ENCODE measurements around the gene TTLL1. TPM values are rescaled to one million over a fixed set of nuclear protein-coding genes. Genes with fewer than 3 reads are reported as not detected.

The TTLL1 gene
- polyA plus RNA-seq, 3 donors: 4.7 to 6.0 (median 5.6) TPM

- DNase-seq: no peak
- Histone ChIP-seq H3K27ac (ENCODE audit: low read depth in 1 of 2, low read length in 2 of 2) (no peak overlapping the region), H3K9ac (ENCODE audit: insufficient read depth, low read length, poor library complexity, severe bottlenecking) (no peak overlapping the region), H3K4me3 (replicated peaks in 1 of 3; ENCODE audit: low read depth in 2 of 3, low read length in 3 of 3) (no peak overlapping the region), H3K4me2 (replicated peaks; ENCODE audit: extremely low read depth, low read length, poor library complexity, severe bottlenecking) (no peak overlapping the region), H3K36me3 (replicated peaks in 1 of 2; ENCODE audit: control insufficient read depth in 1 of 2, insufficient read depth in 2 of 2, low read length in 2 of 2) (no peaks in the 10 kb centered on the region), H3K9me3 (replicated peaks in 1 of 2; ENCODE audit: control insufficient read depth in 1 of 2, insufficient read depth in 1 of 2, low read length in 2 of 2) (peaks cover 9 to 17% of the 10 kb centered on the region in 2 donors), H3K79me2 (ENCODE audit: insufficient read depth, low read length) (no peaks in the 10 kb centered on the region), H3K4me1 (ENCODE audit: control insufficient read depth in 1 of 2, insufficient read depth in 2 of 2, low read length in 2 of 2) (peaks cover 20 to 22% of the 10 kb centered on the region in 2 donors), H2AFZ (ENCODE audit: insufficient read depth, low read depth, low read length, poor library complexity, severe bottlenecking) (no peak overlapping the region), H4K20me1 (ENCODE audit: insufficient read depth, low read length) (no peaks in the 10 kb centered on the region), H3K27me3 (ENCODE audit: control insufficient read depth in 2 of 2, insufficient read depth in 2 of 2, low read length in 2 of 2) (no peaks in the 10 kb centered on the region)
- intact Hi-C loops (cut with micrococcal nuclease): no loop called here
- peaks cover 13 to 21% (median 17%) of the 10 kb centered on the region in 7 donors for H3K9me3 Mint-ChIP-seq
- H3K36me3 Mint-ChIP-seq: no peaks in the 10 kb centered on the region
- no peak for TF ChIP-seq CTCF (IDR thresholded peaks at IDR 0.05)
- no peak overlapping the region for H3K27ac Mint-ChIP-seq
- H3K27me3 Mint-ChIP-seq (ENCODE audit: low read depth in 3 of 3): peaks cover 0 to 2% (median 1%) of the 10 kb centered on the region in 3 donors
- H3K4me3 Mint-ChIP-seq: no peak overlapping the region
- WGBS (ENCODE audit: insufficient coverage): 100% methylated on average over 4 of the region's 8 CpGs
- peaks cover 23% of the 10 kb centered on the region for H3K4me1 Mint-ChIP-seq
These were observed 7.2 kb upstream of the TTLL1 start for GRCh38 chr22:43096420-43096819.

- no peak overlapping the region for H3K4me2 ChIP-seq (replicated peaks; ENCODE audit: extremely low read depth, low read length, poor library complexity, severe bottlenecking)
- intact Hi-C loops (cut with micrococcal nuclease): no loop called here
These were observed 5.4 kb upstream of the TTLL1 start for GRCh38 chr22:43094551-43094950.

More at GRCh38 chr22:43094551-43094950, 5.4 kb upstream of the TTLL1 start:
- Mint-ChIP-seq H3K27ac (peak overlapping the region in 6 of 7 donors; percentile 43 to 92 (median 69)), H3K27me3 (ENCODE audit: low read depth in 3 of 3) (peaks cover 1 to 2% (median 2%) of the 10 kb centered on the region in 3 donors), H3K9me3 (peaks cover 13 to 21% (median 17%) of the 10 kb centered on the region in 7 donors), H3K4me3 (no peak overlapping the region), H3K36me3 (no peaks in the 10 kb centered on the region), H3K4me1 (peaks cover 29% of the 10 kb centered on the region)
- Histone ChIP-seq H3K79me2 (ENCODE audit: insufficient read depth, low read length) (no peaks in the 10 kb centered on the region), H3K9ac (ENCODE audit: insufficient read depth, low read length, poor library complexity, severe bottlenecking) (no peak overlapping the region), H2AFZ (ENCODE audit: insufficient read depth, low read depth, low read length, poor library complexity, severe bottlenecking) (no peak overlapping the region), H3K27ac (ENCODE audit: low read depth in 1 of 2, low read length in 2 of 2) (peak overlapping the region; percentile 6 to 57), H3K4me3 (replicated peaks in 1 of 3; ENCODE audit: low read depth in 2 of 3, low read length in 3 of 3) (no peak overlapping the region), H3K27me3 (ENCODE audit: control insufficient read depth in 2 of 2, insufficient read depth in 2 of 2, low read length in 2 of 2) (no peaks in the 10 kb centered on the region), H3K4me1 (ENCODE audit: control insufficient read depth in 1 of 2, insufficient read depth in 2 of 2, low read length in 2 of 2) (peaks cover 26 to 30% of the 10 kb centered on the region in 2 donors), H3K36me3 (replicated peaks in 1 of 2; ENCODE audit: control insufficient read depth in 1 of 2, insufficient read depth in 2 of 2, low read length in 2 of 2) (no peaks in the 10 kb centered on the region), H3K9me3 (replicated peaks in 1 of 2; ENCODE audit: control insufficient read depth in 1 of 2, insufficient read depth in 1 of 2, low read length in 2 of 2) (peaks cover 9 to 17% of the 10 kb centered on the region in 2 donors), H4K20me1 (ENCODE audit: insufficient read depth, low read length) (no peaks in the 10 kb centered on the region)
- no peak for TF ChIP-seq CTCF (IDR thresholded peaks at IDR 0.05)
- WGBS (ENCODE audit: insufficient coverage): 83% methylated on average over 3 of the region's 4 CpGs
- no peak for DNase-seq

Data from CD14-positive monocyte (primary cell).